ENCODE results near the gene DDR1.
"Not testable (repeated sequence)": the region's sequence is repeated elsewhere in the genome, so short reads cannot be mapped to it uniquely, and the experiment has no call there.

The DDR1 gene

DNA sequence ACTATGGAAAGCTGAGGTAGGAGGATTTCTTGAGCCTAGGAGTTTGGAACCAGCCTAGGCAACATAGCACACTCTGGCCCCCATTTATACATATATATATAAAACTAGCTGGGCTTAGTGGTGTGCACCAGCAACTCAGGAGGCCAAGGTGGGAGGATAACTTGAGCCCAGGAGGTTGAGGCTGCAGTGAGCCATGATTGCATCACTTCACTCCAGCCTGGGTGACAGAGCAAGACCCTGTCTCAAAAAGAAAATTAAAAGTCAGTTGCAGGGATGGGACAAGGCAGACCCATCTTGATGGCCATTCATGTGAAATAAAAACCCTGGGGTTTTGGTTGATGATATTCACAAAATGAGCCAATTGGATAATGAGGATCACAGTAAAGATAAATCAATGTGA lies 17.1 kb downstream of the DDR1 start:
- TF ChIP-seq, protein P1, sequence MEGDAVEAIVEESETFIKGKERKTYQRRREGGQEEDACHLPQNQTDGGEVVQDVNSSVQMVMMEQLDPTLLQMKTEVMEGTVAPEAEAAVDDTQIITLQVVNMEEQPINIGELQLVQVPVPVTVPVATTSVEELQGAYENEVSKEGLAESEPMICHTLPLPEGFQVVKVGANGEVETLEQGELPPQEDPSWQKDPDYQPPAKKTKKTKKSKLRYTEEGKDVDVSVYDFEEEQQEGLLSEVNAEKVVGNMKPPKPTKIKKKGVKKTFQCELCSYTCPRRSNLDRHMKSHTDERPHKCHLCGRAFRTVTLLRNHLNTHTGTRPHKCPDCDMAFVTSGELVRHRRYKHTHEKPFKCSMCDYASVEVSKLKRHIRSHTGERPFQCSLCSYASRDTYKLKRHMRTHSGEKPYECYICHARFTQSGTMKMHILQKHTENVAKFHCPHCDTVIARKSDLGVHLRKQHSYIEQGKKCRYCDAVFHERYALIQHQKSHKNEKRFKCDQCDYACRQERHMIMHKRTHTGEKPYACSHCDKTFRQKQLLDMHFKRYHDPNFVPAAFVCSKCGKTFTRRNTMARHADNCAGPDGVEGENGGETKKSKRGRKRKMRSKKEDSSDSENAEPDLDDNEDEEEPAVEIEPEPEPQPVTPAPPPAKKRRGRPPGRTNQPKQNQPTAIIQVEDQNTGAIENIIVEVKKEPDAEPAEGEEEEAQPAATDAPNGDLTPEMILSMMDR (IDR thresholded peaks at IDR 0.05; ENCODE audit: low read depth, low read length), result no peak
- H3K4me3 ChIP-seq (ENCODE audit: low read depth, low read length), result no peak overlapping the region

DNA sequence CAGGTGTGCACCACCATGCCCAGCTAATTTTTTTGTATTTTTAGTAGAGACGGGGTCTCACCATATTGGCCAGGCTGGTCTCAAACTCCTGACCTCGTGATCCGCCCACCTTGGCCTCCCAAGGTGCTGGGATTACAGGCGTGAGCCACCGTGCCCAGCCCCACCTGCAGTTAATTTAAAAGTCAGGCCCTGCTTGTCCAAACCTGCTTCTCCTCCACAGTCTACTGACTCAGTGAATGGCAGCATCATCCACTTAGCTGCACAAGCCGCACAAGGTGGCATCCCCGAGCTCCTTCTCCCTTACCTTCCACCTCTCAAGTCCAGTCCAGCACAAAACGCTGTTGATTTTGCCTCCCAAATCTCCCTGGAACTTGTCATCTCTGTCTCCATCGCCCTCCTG lies 17.9 kb downstream of the DDR1 start:
- H3K4me3 ChIP-seq (ENCODE audit: low read depth, low read length), result not testable (repeated sequence)

DNA sequence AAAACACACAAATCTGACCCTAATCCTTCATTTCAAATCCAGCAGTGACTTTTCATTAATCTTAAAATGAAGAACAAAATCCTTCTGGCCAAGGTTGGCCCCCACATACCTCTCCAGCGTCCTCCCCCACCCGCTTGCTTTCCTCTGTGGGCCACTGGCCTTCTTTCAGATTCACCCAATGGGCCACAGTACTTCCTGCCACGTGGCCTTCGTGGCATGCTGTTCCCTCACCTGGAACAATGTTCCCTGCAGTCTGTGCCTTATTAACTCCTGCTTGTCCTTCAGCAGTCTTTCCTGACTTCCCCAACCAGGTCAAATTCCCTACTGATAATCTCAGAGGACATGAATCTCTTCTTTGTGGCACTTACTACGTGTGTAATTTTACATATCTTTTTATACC lies 18.4 kb downstream of the DDR1 start:
- TF ChIP-seq, protein P1 (IDR thresholded peaks at IDR 0.05; ENCODE audit: low read depth, low read length), result no peak
- no peak overlapping the region for H3K4me3 ChIP-seq (ENCODE audit: low read depth, low read length)

DNA sequence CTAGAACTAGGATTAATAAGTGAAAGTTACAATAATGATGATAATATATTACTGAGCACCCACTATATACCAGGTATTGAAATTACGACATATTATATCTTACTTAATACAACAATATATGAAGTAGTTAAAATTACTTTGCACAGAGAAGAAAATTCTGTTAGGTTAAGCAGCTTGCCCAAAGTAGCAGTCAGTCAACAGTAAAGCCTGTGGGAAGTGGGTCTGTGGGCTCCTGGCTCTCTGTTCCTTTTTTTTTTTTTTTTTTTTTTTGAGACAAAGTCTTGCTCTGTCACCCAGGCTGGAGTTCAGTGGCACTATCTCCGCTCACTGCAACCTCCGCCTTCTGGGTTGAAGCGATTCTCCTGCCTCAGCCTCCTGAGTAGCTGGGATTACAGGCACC lies 18.9 kb downstream of the DDR1 start:
- TF ChIP-seq, protein P1 (IDR thresholded peaks at IDR 0.05; ENCODE audit: low read depth, low read length), result no peak
- H3K4me3 ChIP-seq (ENCODE audit: low read depth, low read length), result no peak overlapping the region

DNA sequence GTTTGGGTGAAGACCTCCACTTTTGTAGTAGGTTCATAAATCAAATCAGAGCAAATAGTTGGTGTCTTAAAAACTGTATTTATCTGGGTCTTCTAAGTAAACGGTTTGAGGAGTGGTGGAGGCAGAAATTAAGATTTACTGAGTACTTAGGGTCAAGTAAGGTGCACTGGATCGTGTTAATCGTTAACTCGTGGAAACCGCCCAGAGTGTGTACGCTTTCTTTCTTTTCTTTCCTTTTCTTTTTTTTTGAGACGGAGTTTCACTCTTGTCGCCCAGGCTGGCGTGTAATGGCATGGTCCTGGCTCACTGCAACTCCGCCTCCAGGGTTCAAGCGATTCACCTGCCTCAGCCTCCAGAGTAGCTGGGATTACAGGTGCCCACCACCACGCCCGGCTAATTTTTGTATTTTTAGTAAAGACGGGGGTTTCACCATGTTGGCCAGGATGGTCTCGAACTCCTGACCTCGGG lies 23.0 kb downstream of the DDR1 start:
- H3K4me3 ChIP-seq (ENCODE audit: low read depth, low read length), result peak overlapping the region; percentile 97

DNA sequence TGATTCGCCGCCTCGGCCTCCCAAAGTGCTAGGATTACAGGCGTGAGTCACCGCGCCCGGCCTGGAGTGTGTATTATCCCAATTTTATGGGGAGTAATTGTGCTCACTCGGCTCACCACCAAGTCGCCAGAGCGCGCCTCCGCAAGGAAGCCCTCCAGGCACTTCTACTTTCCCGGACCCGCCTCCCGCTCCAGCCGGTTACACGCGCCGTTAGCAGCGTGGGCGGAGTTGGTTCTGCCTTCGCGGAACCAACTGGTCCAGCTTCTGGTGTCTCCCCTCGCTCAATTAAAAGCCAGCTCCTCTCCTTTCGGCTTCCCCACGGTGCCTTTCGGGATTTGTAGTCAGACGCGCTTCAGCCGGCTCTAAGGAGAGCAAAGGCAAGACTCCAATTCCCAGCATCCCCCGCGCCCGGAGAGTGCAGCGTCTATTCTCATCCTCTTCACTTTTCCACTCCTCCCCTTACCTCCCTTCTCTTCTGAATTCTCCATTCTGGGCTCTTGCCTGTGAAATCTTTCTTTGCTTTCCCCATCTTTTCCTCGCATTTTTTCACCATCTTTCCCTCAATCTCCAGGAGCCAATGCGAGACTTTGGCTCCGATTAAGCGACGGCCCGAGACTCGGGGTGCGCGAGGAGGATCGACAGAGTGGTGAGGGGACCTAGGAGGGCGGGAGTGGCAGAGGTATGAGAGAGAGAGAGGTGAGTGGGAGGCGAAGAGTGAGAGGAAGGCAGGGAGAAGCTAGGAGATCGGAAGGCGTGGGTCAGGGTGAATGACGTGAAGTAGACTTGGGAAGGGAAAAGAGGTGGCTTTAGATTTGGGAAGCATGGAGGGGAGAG lies 23.7 kb downstream of the DDR1 start, which contains the start of gene GTF2H4:
Gene GTF2H4 (plus strand): TSS at position 450 of the 834 bp plus-strand sequence.
- H3K4me3 ChIP-seq (ENCODE audit: low read depth, low read length), result peak within 1 kb of the TSS; percentile 97
- TF ChIP-seq, protein P1 (IDR thresholded peaks at IDR 0.05; ENCODE audit: low read depth, low read length), result no peak

DNA sequence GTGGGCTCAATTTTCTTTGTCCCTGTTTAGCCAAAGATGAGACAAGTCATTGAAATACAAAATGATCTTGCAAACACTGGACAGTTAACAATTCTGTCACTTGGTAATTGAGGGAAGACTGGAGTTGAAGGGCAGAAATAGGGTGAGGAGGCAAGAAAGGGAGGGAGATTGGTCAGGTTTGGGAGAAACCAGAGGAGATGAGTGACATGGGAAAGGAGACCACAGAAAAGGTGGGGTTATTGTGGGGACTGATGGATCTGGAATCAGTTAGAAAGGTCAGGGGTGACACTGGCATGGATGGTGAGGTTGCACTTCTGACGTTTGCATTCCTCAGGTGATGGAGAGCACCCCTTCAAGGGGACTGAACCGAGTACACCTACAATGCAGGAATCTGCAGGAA lies 24.4 kb downstream of the DDR1 start:
- peak overlapping the region; percentile 97 for H3K4me3 ChIP-seq (ENCODE audit: low read depth, low read length)
- TF ChIP-seq, protein P1 (IDR thresholded peaks at IDR 0.05; ENCODE audit: low read depth, low read length), result no peak

DNA sequence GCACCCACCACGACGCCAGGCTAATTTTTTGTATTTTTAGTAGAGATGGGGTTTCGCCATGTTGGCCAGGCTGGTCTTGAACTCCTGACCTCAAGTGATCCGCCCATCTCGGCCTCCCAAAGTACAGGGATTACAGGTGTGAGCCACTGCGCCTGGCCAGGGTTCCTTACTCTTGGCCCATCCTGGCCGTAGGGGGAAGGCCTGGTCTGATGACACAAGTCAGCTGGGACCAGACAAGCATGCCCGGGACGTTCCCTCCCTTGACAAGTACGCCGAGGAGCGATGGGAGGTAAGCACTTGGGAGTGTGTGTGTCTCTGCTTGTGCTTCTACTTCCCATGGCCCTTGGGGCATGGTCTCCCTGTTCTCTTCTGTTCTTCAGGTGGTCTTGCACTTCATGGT lies 26.2 kb downstream of the DDR1 start:
- H3K4me3 ChIP-seq (ENCODE audit: low read depth, low read length), result not testable (repeated sequence)
